ENCODE measurements around the gene LHFPL2. TPM values are rescaled to one million over a fixed set of nuclear protein-coding genes. Genes with fewer than 3 reads are reported as not detected.

The LHFPL2 gene
- polyA plus RNA-seq, 4 donors: 47.5 to 58.7 (median 54.6) TPM

- DNase-seq (ENCODE audit: low read depth in 4 of 4, low spot score in 3 of 4): no peak
These were observed 139.3 kb downstream of the LHFPL2 start for GRCh38 chr5:78509145-78509865.

DNA sequence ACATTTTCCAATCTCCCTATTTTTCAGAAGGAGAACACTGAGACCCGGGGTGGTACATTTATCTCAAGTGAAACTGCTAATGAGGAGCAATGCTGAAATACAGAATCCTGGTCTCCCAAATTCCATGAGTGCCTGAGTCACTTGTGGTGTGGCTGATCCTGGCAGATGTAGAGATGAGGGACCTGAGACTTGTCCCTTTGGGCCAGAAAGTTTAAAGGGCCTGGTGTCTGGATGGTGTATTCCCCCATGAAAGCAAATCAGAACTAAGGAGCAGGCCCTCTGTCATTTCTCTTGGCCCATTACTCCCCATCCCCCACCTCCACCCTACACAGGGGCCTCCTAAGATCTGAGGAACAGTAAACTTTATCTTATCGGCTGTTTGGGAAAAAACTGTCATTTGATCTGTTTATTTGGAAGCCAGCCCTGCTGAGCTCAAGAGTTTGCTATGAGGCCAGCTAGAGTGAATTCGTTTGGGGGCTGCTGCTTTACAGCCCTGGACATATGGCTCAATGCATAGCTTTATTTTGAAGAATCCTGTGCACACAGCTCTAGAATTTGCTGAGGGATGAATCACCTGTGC is 140.3 kb downstream of the LHFPL2 start:
- DNase-seq (ENCODE audit: low read depth in 4 of 4, low spot score in 3 of 4): peak in 1 of 4 donors; percentile 44

- no peak for DNase-seq (ENCODE audit: low read depth in 4 of 4, low spot score in 3 of 4)
These were observed 141.0 kb downstream of the LHFPL2 start for GRCh38 chr5:78507531-78507930.

DNA sequence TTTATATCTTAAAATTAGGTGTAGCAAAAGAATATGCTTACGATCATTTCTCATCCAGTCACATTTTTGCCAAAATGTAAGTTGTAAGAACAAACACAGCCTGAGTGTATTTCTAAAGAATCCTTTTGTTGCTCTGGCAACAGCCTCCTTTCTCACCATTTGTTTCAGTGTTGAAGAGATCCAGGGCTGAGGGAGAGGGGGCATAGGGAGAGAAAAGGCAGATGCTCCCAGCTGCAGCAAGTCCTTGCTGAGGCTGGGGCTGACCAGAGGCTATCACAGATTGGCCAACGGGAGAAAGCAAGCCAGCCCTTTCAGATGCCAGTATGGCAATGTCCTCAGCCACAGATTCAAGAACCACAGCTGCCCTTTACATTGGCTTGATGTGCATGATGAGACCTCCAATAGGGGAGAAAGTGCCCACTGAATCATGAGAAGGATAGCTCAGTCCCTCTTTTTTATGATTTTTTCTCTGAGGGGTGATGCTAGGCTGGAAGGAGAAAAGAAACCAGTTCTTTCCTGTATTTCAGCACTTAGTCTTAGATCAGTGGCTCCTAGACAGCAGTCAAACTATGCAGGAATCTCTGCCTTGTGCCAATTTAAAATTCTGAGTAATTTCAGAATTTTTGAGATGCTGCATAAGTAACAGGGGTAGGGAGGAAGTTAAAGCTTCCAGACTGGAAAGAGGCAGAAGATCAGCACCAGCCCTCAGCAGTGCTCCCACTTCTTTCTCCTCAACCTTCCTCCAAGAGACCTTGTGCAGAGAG is 142.1 kb downstream of the LHFPL2 start:
- DNase-seq (ENCODE audit: low read depth in 4 of 4, low spot score in 3 of 4): no peak

DNA sequence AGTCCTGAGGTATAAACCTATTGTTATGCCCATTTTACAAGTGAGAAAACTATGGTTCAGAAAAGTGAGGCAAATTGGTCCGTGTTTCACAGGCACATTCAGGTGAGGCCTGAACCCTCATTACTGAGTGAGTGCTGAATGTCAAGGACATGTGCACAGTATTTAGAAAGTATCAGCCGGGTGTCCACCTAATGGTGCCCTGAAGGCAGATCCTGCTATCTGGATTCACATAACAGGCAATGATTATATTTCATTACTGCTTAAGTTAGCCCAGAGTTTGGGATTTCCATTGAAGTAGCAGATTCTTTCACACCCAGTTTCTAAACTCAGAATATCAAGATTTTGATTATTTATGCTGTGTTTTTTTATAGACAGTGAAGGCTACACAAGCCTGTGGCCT is 142.7 kb downstream of the LHFPL2 start:
- DNase-seq (ENCODE audit: low read depth in 4 of 4, low spot score in 3 of 4): no peak

- DNase-seq (ENCODE audit: low read depth in 4 of 4, low spot score in 3 of 4): peak in 2 of 4 donors; percentile 60 to 72
These were observed 143.6 kb downstream of the LHFPL2 start for GRCh38 chr5:78504704-78505677.

- DNase-seq (ENCODE audit: low read depth in 4 of 4, low spot score in 3 of 4): no peak
These were observed 144.5 kb downstream of the LHFPL2 start for GRCh38 chr5:78503958-78504653.

- DNase-seq (ENCODE audit: low read depth in 4 of 4, low spot score in 3 of 4): no peak
These were observed 146.9 kb downstream of the LHFPL2 start for GRCh38 chr5:78501411-78502352.

DNA sequence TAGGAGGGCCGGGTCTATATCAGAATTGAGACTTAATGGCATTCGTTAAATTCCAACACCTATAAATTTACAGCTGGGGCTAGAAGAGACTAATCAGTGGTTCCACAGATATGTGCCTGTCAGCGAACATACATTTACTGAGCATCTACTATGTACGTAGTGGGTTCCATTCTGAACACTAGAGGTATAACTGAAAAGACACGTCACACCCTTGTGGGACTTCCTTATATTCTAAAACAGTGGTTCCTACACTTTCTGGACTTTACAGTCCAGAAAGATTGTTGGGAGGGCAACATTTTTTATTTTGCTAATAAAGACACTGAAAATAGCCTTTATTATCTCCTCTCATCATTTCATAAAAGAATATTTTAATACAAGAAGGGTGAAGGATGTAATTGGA is 147.7 kb downstream of the LHFPL2 start:
- DNase-seq (ENCODE audit: low read depth in 4 of 4, low spot score in 3 of 4): no peak

- no peak for DNase-seq (ENCODE audit: low read depth in 4 of 4, low spot score in 3 of 4)
These were observed 148.5 kb downstream of the LHFPL2 start for GRCh38 chr5:78500028-78500427.

DNA sequence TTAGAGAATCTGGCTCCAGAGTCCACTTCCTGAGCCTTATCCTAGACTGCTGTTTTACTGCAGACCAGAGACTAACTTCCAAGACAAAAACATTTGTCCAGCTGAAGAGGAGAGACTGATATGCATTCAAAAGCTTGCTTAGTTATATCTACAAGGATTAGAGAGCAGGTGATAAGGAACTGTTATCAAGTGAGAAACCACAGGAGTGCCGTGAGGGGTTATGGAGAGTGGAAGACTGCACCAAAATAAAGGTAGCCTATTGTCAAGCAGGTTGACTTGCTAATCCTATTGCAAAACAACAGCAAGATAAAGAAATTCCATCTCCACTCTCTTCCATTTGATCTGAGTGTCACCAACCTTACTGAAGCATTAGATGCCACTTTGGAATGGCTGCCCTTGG is 149.1 kb downstream of the LHFPL2 start:
- DNase-seq (ENCODE audit: low read depth in 4 of 4, low spot score in 3 of 4): no peak

DNA sequence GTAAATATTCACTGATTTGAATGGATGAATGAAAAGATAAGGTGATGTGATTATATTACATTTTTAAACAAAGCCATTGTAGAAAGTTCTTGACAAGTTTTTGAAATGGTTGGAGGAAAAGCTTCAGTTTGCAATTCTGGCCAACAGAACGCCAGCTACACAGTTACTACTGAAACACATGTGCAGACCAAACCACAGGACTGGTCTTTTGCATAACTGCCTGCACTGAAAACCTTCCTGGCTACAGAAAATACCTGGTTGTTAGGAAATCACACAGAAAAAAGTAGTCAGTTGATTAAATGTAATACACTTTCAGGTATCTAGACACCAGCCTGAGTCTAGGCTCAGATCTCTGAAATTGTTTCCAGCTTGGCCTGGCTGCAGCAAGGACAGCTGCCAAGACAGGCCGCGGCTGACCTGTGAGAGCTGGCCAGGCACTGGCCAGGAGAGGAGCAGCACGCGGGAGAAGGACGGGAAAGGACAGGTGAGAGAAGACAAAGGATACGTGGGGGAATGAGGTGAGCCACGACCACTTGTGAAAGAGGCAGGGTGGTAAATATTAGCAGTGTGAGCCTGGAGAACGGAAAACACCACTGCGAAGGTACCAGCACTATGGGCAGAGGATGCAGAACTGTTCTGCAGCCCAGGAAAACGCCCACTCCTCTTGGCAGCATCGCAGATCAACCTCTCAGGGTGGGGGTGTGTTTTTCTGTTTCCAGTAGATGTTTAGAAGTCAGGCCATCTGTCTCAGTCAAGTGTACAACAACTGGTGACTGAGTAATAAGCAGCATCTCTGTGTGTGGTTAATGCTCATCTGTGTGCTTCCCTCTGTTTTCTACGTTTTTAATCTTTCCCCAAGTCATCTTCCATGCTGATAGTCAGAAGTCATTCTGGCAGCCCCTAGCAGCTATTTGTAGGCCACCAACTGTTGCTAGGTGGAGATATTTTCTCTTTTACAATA is 150.7 kb downstream of the LHFPL2 start:
- no peak for DNase-seq (ENCODE audit: low read depth in 4 of 4, low spot score in 3 of 4)

- DNase-seq (ENCODE audit: low read depth in 4 of 4, low spot score in 3 of 4): no peak
These were observed 152.2 kb downstream of the LHFPL2 start for GRCh38 chr5:78496373-78496772.

DNA sequence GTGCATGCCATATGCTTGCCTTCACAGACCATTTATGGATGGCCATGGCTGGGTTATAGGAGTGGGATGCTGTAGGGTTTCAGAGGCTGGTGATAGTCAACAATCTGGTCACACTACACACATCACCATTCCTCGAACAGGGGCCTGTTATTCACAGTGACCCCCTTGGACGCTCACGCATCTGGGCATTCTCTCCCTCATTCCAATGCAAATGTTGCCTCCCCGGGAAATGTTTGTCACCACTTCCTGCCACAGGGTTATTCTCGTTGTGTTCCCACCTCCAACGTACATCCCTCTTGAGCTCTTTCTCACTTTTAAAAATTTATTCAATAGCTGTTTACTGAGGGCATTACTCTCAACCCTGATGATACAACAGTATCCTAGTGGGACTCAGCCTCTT is 152.8 kb downstream of the LHFPL2 start:
- DNase-seq (ENCODE audit: low read depth in 4 of 4, low spot score in 3 of 4): no peak

DNA sequence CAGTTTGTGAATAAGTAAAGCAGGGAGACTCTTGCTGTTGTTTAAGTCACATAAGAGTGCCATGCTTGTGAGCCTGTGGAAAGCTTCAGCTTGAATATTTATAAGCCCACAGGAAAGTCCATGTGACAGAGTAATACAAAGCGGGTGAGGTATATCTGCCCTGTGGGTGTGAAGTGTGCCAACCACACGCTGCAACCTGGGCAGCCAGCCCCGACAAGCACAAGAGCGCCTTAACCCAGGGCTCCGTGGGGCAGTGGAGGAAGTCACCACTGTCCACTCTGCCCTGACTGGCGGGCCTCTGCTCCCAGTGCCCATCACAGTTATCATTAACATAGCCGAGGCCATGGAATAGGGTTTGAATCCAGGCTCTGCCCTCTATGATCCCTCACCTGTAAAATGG is 155.9 kb downstream of the LHFPL2 start:
- DNase-seq (ENCODE audit: low read depth in 4 of 4, low spot score in 3 of 4): no peak

GRCh38 chr5:78492224-78492623 is 156.3 kb downstream of the LHFPL2 start:
- DNase-seq (ENCODE audit: low read depth in 4 of 4, low spot score in 3 of 4): no peak

DNA sequence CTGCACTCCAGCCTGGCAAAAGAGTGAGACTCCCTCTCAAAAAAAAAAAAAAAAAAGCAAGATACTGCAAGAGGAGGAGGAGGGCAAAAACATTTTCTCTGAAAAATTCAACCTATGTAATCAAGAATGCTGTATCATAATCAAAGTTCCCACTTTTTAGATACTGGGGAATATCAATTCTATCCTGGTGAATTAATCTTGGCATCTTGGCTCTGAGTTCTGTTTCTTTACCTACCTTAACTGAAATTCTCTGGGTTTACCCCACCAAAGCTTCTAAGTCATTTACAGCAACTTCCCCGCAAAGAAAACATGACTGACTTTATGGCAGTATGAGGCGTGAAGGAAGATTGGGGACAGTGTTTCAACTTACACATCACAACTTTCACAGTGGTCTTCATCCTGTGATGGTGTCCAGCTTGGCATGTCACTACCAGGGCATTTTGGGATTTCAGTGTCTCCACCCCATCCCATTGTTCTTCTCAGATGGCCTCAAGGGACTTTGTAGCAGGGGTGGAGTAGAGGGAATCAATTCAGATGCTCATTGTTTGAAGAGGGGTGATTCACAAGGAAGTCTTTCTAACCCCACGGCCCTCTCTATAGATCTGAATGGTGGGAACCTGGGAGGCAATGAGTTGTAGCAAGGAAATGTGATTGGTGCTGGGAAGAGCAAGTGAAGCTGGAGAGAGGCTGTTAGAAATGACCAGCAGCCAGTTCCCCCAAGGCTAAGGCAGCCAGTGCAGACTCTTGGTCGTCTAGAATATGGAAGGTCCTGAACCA is 157.7 kb downstream of the LHFPL2 start:
- no peak for DNase-seq (ENCODE audit: low read depth in 4 of 4, low spot score in 3 of 4)
